Endothelial cell of umbilical vein (primary cell): ENCODE measurements around the gene DAP3. TPM values are rescaled to one million over a fixed set of nuclear protein-coding genes. Genes with fewer than 3 reads are reported as not detected.

Source experiments
- BruUV-seq: library from RNA; stranded (reverse); fragments of 400-500 nt; replicated peaks from 2 replicates; lab custom pipeline; 2021; lab: Mats Ljungman, UMichigan
- CTCF ChIA-PET: fragments of 300-600, 350-600 bp; sonication (Branson Sonifier 250); formaldehyde crosslinking; loops from one replicate; lab custom pipeline; 2021; ENCODE audit warnings: antibody characterized with exemption, inconsistent platforms; lab: Charles Lee
- POLR2A ChIA-PET: fragments of 300-600, 350-600 bp; sonication (Branson Sonifier 250); formaldehyde crosslinking; loops from one replicate; lab custom pipeline; 2021; ENCODE audit warnings: antibody characterized with exemption, inconsistent platforms; lab: Charles Lee
- DNase-seq: peaks from one replicate; pipeline ENCODE4 v3.0.0-alpha.2; 2011; ENCODE audit warnings: low read depth, low spot score
- FAIRE-seq: peaks from 2 replicates; lab custom pipeline; 2011; peaks lifted over from hg19 to GRCh38; lab: Jason Lieb, UNC
- H2AFZ ChIP-seq: 2 replicates; pipeline ENCODE4 v1.6.0; 2012; ENCODE audit warnings: low read depth, low read length, control low read depth, inconsistent platforms
- H3K27ac ChIP-seq: 2 replicates; pipeline ENCODE4 v1.5.1; 2011; ENCODE audit warnings: low read depth, mild to moderate bottlenecking, control low read depth, low read length, moderate library complexity; ENCODE audit not compliant: insufficient read depth
- H3K27me3 ChIP-seq, 2 experiments: 2 replicates each; pipeline versions ENCODE4 v1.6.0 to v1.6.1; 2011; ENCODE audit warnings: low read length in 2 of 2, mixed read lengths in 1 of 2; ENCODE audit not compliant: control insufficient read depth in 2 of 2, insufficient read depth in 2 of 2
- H3K36me3 ChIP-seq, 2 experiments: 2 replicates in 1 of 2; 3 replicates in 1 of 2; pipeline ENCODE4 v1.5.1; 2011; ENCODE audit warnings: low read length in 2 of 2, mild to moderate bottlenecking in 1 of 2, moderate library complexity in 1 of 2; ENCODE audit not compliant: control insufficient read depth in 2 of 2, insufficient read depth in 2 of 2; ENCODE audit errors: extremely low read depth in 1 of 2
- H3K4me1 ChIP-seq: 3 replicates; pipeline ENCODE4 v1.5.1; 2011; ENCODE audit warnings: mild to moderate bottlenecking, low read length; ENCODE audit not compliant: control insufficient read depth, insufficient read depth; ENCODE audit errors: extremely low read depth
- H3K4me2 ChIP-seq: 2 replicates; pipeline ENCODE4 v1.6.1; 2011; ENCODE audit warnings: low read length, control low read depth, mixed read lengths; ENCODE audit not compliant: insufficient read depth
- H3K4me3 ChIP-seq, 3 experiments: fragments of 200-600 bp in 1 of 3; sonication (generic), shearing (Covaris generic) in 1 of 3; replicated peaks in 1 of 3; 2 replicates each; pipeline ENCODE4 v1.5.1; 2011 to 2016; ENCODE audit warnings: control low read depth in 3 of 3, low read length in 3 of 3, mild to moderate bottlenecking in 2 of 3, inconsistent platforms in 1 of 3, low read depth in 1 of 3, moderate library complexity in 1 of 3; ENCODE audit not compliant: insufficient read depth in 1 of 3
- H3K79me2 ChIP-seq: 2 replicates; pipeline ENCODE4 v1.6.0; 2012; ENCODE audit warnings: low read length, inconsistent platforms; ENCODE audit not compliant: control insufficient read depth, insufficient read depth
- H3K9ac ChIP-seq: replicated peaks from 2 replicates; pipeline ENCODE3; 2011; ENCODE audit warnings: low read length, control low read depth; ENCODE audit not compliant: insufficient read depth; ENCODE audit errors: extremely low read depth
- H3K9me1 ChIP-seq: replicated peaks from 3 replicates; pipeline ENCODE4 v1.6.0; 2011; ENCODE audit warnings: mild to moderate bottlenecking, low read length; ENCODE audit not compliant: control insufficient read depth, insufficient read depth; ENCODE audit errors: extremely low read depth
- H3K9me3 ChIP-seq: replicated peaks from 2 replicates; pipeline ENCODE4 v1.5.1; 2012; ENCODE audit warnings: low read length, inconsistent platforms; ENCODE audit not compliant: control insufficient read depth, insufficient read depth
- H4K20me1 ChIP-seq: replicated peaks from 2 replicates; pipeline ENCODE3; 2011; ENCODE audit warnings: mild to moderate bottlenecking, low read length; ENCODE audit not compliant: control insufficient read depth, insufficient read depth; ENCODE audit errors: extremely low read depth
- CTCF ChIP-seq, 2 donors: IDR thresholded peaks; 1 replicate in 1 of 2; 2 replicates in 1 of 2; pipeline ENCODE4 v1.5.1; 2011; ENCODE audit warnings: low read length in 2 of 2, mild to moderate bottlenecking in 2 of 2, moderate library complexity in 2 of 2, control low read depth in 1 of 2, inconsistent platforms in 1 of 2, low read depth in 1 of 2; ENCODE audit not compliant: insufficient read depth in 1 of 2; ENCODE audit errors: extremely low read depth in 1 of 2
- EZH2 ChIP-seq: IDR thresholded peaks from 2 replicates; pipeline ENCODE4 v1.6.1; 2012; ENCODE audit warnings: borderline replicate concordance, low read depth, mild to moderate bottlenecking, moderate library complexity, low read length, inconsistent platforms; ENCODE audit not compliant: severe bottlenecking
- FOS ChIP-seq: IDR thresholded peaks from 2 replicates; pipeline ENCODE4 v1.6.1; 2011; ENCODE audit warnings: mild to moderate bottlenecking, low read length, moderate library complexity, borderline replicate concordance; ENCODE audit not compliant: insufficient read depth
- GATA2 ChIP-seq: IDR thresholded peaks from 2 replicates; pipeline ENCODE4 v1.7.0; 2011; ENCODE audit warnings: low read depth, mild to moderate bottlenecking, moderate library complexity, mixed read lengths, low read length; ENCODE audit not compliant: insufficient read length, insufficient read depth
- JUN ChIP-seq: IDR thresholded peaks from 2 replicates; pipeline ENCODE4 v1.6.1; 2011; ENCODE audit warnings: borderline replicate concordance, low read depth; ENCODE audit not compliant: insufficient read length, insufficient read depth
- MYC ChIP-seq: IDR thresholded peaks from one replicate; pipeline ENCODE4 v1.6.1; 2011; ENCODE audit warnings: mild to moderate bottlenecking, low read depth, low read length
- POLR2A ChIP-seq: IDR thresholded peaks from 2 replicates; pipeline ENCODE4 v1.6.1; 2012; ENCODE audit warnings: low read depth, mild to moderate bottlenecking, control low read depth, low read length
- POLR2AphosphoS5 ChIP-seq: IDR thresholded peaks from 2 replicates; pipeline ENCODE4 v1.6.1; 2012; ENCODE audit warnings: low read depth, mild to moderate bottlenecking, control low read depth, low read length, moderate library complexity; ENCODE audit not compliant: insufficient read depth
- dilution Hi-C: fragments of 300-500 bp; cut with MboI; formaldehyde crosslinking; loops from one replicate; pipeline ENCODE4 v1.15.0; 2019; ENCODE audit warnings: low sequenced_read_pairs; ENCODE audit not compliant: extremely low pct_ligation_motif_present
- intact Hi-C: fragments of 100-400 bp; cut with micrococcal nuclease; formaldehyde crosslinking; loops from one replicate; pipeline ENCODE4 v1.10.0; 2022
- polyA plus RNA-seq, 4 experiments: library from polyadenylated mRNA; depleted of rRNA in 3 of 4; stranded (reverse) in 3 of 4; unstranded in 1 of 4; fragments of >200 nt; gene quantifications; 2 replicates each; pipeline versions ENCODE4 v1.2.1 to v1.2.3, GENCODE V29; 2011 to 2012; ENCODE audit warnings: missing spikeins in 1 of 4
- total RNA-seq: library from RNA; stranded (reverse); gene quantifications from 2 replicates; pipeline ENCODE4 v1.2.3, GENCODE V29; 2021
- TF ChIP-seq, protein P1 (sequence below): IDR thresholded peaks from 2 replicates; pipeline ENCODE4 v1.6.1; 2011; ENCODE audit not compliant: insufficient read depth, insufficient read length

Gene DAP3
- total and polyA plus RNA-seq, 2 donors (not counting 3 experiments of a cell fraction or from before 2014, with no cell fraction given) = 86.5 to 104 TPM

- no peaks in the 10 kb centered on the region for H3K79me2 ChIP-seq
- BruUV-seq = no TSS peak
- H2AFZ ChIP-seq = no peak overlapping the region
- H3K4me2 ChIP-seq = no peak overlapping the region
- H3K9me3 ChIP-seq = no peaks in the 10 kb centered on the region
- H3K27me3 ChIP-seq = peaks cover 3 to 4% of the 10 kb centered on the region in 2 experiments
- intact Hi-C loops = no loop called here
- H3K4me1 ChIP-seq = peaks cover 7% of the 10 kb centered on the region
- no peaks in the 10 kb centered on the region for H3K36me3 ChIP-seq
- DNase-seq (no peak), FAIRE-seq (no peak)
- ChIA-PET CTCF (interaction anchor here (1.1 to 1.5 kb wide), 2 partner anchors 12 to 401 kb away, joined by 3 to 5 read pairs; no protein-coding TSS in a partner anchor), POLR2A (no interaction called here)
- H4K20me1 ChIP-seq = no peaks in the 10 kb centered on the region
- H3K9ac ChIP-seq = no peak overlapping the region
- TF ChIP-seq POLR2AphosphoS5 = no peak
- no peak for TF ChIP-seq MYC
- TF ChIP-seq POLR2A = no peak
- no peak for TF ChIP-seq FOS
- no peak for TF ChIP-seq GATA2
- TF ChIP-seq JUN = no peak
- no peak for TF ChIP-seq EZH2
- no peak for TF ChIP-seq CTCF (IDR thresholded peaks at IDR 0.05; ENCODE audit: extremely low read depth in 1 of 2, insufficient read depth in 1 of 2, low read depth in 1 of 2, low read length in 2 of 2)
- TF ChIP-seq, protein P1, sequence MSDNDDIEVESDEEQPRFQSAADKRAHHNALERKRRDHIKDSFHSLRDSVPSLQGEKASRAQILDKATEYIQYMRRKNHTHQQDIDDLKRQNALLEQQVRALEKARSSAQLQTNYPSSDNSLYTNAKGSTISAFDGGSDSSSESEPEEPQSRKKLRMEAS = no peak
- no peak overlapping the region for H3K4me3 ChIP-seq
- dilution Hi-C loops = no loop called here
- H3K27ac ChIP-seq = no peak overlapping the region
- H3K9me1 ChIP-seq = no peaks in the 10 kb centered on the region
These were observed 36.8 kb upstream of the DAP3 start for GRCh38 chr1:155651861-155652661.
